Caki2 (cell line): ENCODE measurements around the gene RUFY1. TPM values are rescaled to one million over a fixed set of nuclear protein-coding genes. Genes with fewer than 3 reads are reported as not detected.

Experiments used
- DNase-seq: peaks from one replicate; pipeline ENCODE4 v3.0.0-alpha.2; 2015; ENCODE audit warnings: low read depth
- in situ Hi-C: cut with HindIII; loops from 2 replicates; pipeline ENCODE4 v1.10.0; 2016; ENCODE audit warnings: low sequenced_read_pairs, low pct_unique_long_range_greater_than_20kb, mixed read lengths
- total RNA-seq: library from RNA; depleted of rRNA; stranded (reverse); fragments of >200 nt; shearing (Covaris generic); gene quantifications from 2 replicates; pipeline ENCODE4 v1.2.3, GENCODE V29; 2014; ENCODE audit warnings: low replicate concordance

The RUFY1 gene
- total RNA-seq, 1 experiment from 2014 or later = 31.7 TPM

DNA sequence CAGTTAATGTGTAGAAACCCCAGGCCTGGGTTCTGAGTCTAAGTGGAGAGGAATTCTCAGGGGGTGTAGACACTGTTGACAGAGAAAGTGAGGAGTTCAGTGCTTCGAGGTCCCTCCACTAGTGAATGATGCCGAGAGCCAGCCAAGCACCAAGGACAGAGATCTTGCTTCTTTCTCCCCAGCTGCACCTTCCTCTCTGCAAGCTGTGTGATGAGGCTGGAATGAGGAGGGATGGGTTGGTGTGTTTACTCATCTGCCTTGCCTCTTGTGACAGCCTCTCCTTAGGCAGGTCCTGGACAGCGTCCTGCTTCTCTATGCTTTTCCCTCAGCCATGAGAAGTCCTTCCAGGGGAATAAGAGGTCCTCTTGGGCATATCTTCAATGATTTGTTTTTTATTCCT is 37.8 kb downstream of the RUFY1 start:
- in situ Hi-C loops = no loop called here
- no peak for DNase-seq

DNA sequence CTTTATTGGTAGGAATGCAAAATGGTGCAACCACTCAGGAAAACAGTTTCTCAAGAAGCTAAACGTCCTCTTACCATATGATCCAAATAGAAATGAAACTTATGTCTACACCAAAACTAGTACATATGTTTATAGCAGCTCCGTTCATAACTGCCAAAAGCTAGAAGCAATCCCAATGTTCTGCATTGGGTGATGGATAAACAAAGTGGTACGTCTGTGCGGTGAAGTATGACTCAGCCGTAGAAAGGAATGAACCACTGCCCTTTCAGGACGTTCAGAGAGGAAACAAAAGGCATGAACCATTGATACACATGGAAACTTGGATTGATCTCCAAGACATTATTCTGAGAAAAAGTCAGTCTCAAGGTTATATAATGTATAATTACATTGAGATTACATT is 45.6 kb downstream of the RUFY1 start:
- in situ Hi-C loops = no loop called here
- DNase-seq = no peak

DNA sequence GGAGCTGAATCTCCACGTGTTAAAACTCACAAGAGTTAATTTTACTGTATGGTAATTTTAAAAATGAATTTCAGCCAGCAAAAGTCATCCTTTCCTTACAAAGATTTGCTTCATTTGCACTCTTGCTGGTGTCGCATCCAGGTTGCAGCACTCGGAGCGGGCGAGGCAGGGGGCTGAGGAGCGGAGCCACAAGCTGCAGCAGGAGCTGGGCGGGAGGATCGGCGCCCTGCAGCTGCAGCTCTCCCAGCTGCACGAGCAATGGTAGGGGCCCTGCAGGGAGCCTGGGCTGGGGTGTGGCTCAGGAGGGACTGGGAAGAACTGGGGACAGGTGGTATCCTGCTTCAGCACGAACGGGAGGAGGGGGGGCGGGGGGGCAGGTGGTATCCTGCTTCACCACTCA is 46.1 kb downstream of the RUFY1 start:
- in situ Hi-C loops = no loop called here
- no peak for DNase-seq

DNA sequence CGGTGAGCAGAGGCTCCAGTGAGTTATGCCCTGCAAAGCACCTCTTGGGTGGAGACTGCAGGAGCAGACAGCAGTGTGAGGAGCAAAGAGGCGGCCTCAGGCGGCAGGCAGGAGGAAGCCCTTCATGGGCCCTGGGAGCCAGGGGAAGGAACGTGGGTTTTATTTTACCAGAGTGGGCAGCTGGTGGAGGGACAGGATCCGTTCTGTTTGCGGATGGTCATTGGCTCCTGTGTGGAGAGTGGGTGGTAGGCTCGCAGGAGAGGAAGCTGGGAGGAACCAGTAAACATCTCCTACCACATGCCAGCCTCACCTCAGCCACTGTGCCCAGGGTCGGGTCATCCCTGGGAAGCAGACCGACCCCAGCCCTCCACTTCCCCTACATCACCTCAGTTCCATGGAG is 48.7 kb downstream of the RUFY1 start:
- in situ Hi-C loops = no loop called here
- DNase-seq = no peak

DNA sequence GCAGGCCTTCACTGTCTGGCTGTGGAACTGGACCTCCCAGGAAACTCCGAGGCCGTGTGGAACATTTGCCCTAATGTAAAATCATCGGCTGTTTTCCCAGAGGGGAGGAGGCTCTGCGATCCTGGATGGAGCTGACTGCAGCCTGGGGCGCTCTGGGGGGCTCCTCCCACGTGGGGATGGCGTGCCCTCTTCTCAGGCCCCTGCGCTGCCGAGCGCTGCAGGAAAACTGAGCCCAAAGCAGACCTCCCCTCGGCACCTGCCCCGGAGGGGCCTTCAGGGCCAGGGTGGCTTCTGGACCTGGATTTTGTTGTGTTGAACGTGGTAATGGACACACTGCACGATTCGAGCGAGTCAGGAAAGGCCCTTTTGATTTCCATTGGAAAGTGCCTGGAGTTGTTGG is 49.2 kb downstream of the RUFY1 start:
- no peak for DNase-seq
- in situ Hi-C loops = no loop called here

DNA sequence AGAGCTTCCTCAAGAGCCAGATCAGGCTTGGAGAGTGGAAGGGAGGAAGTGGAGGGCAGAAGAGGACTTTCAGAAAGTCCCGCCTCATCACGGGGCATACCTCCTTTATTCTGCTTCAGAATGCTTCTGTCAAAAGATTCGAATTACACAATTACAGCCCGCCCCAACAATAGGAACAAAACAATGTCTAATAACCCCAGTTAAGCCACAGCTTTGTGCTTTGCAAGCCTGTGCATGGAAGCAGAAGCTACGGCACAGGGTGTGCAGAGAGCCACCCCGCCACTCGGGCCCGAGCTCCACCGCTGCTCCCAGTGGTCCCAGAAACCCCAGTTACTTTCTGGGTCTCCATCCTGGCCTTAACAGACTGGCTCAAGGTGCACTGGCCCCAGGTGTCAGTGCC is 49.6 kb downstream of the RUFY1 start:
- DNase-seq = no peak
- in situ Hi-C loops = no loop called here

DNA sequence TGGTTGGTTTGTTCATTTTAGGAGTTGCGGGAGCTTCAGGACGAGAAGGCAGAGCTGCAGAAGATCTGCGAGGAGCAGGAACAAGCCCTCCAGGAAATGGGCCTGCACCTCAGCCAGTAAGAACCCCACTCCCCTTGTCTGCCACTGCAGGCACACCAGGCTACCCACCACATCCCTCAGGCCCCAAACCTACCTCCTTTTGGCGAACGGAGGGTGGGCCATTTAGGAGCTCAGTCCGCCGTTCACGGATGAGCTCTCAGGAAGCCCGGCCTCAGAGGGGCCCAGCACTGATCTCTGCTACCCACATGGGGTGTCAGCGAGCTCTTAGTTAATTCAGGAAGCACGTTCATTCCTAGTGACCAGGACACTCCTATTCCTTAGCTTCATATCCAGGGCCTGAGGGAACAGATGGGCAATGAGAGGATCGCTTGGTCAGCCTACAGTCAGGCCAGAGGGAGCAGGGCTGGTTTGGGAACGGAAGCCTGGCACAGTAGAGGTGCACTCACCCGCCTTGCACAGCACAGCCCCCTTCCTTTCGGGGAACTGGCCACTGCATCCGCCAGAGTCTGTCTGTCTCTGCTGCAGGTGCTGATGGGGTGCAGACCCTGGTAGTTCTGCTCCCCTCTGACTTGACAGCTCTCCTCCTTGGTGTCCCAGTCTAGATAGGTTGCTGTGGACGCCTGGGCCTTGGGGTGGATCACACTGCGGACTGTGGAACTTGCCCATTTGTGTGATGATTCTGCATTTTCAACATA is 51.7 kb downstream of the RUFY1 start:
- no peak for DNase-seq
- in situ Hi-C loops = no loop called here

DNA sequence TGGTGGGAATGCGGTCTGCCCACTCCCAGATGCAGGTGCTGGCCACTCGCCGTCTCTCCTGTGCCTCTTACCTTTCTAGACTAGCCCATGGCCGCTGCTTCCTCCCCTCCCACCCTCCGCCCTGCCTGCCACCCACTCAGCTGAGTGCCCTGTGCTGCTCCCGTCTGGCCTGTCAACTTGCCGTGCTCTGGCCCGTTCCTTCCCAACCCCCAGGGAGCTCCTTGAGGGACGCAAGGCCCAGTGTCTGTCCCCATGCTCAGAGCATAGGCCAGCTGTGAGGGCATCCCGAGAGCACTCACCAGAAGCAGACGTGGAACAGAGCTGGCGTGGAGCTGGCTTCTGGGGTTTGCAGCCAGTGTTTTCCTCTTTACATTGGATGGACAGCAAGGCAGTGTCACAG is 53.0 kb downstream of the RUFY1 start:
- in situ Hi-C loops = no loop called here
- DNase-seq = no peak

DNA sequence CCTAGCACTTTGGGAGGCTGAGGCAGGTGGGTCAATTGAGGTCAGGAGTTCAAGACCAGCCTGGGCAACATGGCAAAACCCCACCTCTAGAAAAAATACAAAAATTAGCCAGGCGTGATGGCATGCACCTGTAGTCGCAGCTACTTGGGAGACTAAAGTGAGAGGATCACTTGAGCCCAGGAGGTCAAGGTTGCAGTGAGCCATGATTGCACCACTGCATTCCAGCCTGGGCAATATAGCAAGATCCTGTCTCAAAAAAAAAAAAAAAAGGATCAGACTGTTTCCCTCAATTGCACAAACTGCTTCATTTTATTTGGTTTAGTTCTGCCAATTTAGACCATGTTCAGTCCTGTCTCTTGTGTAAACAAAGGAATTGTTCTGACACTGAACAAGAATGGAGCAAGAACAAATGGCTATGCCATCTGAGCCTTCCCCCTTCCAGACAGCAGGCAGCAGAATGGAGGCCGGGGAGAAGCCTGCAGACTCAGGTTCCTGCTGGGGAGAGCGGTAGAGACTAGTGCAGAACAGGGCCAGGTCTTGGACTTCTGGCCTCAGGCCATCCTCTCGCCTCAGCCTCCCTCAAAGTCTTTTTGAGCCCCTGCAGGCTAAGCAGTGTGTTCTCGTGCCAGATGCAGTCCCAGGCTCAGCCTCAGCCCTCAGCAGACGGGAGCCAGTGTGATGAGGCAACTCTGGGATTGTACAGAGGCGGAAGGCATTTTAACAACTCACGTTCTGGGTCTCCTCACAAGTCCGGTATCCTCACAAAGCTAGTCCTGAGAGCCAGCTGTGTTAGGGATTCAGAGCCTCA is 54.9 kb downstream of the RUFY1 start:
- in situ Hi-C loops = no loop called here

DNA sequence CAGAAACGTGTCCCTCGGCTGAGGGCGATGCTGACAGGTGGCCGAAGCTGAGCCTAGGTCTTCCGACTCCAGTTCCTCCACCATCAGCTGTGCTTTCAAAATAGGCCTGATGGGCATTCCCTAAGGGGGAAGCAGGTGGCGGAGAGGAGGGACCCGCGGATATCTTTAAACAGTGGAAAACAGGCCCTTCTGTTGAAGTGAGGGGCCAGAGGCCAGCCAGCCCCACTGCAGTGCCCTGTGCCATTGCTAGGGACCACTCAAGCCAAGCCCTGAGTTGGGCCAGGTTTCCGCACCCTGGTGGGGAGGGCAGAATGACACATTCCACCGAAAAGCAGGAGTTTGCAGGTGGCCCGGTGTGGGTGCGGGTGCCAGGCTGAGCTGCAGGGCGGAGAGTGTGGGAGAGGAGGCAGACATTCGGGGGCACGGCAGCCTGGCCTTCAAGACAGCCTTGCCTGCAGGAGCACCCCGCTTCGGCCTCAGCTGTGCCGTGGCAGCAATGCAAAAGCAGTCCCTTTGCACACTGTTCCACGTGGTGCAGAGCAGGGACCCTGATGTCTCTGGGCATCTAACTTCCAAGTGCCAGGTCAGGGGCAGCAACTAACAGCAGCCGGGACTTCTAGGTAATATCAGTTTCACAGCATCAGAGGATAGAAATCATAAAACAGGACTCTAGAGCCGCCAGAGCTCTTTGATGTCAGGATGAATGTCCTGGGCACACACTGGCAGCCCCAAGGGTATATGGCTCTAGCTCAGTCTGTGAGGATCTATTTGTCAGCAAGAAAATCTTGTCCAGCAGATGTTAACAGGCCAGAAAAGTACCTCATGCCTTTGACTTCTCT is 55.9 kb downstream of the RUFY1 start:
- no peak for DNase-seq
- in situ Hi-C loops = no loop called here

More for the DNA sequence above, 54.9 kb downstream of the RUFY1 start:
- no peak for DNase-seq

DNA sequence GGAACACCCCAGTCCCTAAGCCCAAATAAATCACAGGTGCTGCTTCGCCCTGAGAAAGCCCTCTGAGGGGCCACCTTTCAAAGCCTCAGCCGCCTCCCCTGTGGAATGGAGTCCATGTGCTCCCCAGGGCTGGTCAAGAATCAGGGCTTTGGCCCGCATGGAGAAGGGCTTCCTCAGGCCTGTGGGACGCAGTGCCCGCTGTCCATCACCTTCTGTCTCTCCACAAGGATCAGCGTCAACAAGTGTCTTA is 56.5 kb downstream of the RUFY1 start:
- no peak for DNase-seq
- in situ Hi-C loops = no loop called here

DNA sequence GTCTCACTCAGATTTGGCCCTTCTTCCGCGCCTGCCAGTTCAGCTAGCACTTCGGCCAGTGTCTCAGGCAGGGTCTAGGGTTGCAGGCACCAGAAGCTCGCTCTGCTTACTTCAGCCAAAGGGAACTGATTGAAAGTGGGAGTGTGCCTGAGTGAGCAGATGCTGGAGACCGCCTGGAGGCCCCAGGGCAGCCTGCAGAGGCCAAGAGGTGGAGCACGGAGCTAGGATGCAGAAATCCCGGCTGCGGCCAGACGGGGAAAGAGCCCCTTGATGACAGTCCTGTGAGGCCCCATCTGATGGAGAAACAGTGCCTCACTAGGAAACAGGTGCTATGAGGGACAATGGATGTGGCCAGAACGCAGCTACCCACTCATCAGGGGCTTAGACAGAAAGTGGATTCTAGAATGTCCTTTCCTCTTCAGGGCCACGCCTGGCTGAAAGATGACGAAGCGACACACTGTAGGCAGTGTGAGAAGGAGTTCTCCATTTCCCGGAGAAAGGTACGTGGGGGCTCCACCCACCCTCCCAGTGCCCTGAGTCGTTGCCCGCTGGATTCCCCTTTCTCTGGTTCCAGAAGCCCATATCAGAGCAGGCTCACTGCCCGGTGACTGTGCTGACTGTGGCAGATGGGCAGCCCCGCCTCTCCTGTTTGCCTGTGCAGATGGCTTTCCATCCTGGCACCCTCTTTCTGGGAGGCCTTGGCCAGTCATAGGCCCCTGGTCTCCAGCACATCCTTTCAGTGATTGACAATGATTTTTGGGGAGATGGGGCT is 57.0 kb downstream of the RUFY1 start:
- in situ Hi-C loops = no loop called here

DNA sequence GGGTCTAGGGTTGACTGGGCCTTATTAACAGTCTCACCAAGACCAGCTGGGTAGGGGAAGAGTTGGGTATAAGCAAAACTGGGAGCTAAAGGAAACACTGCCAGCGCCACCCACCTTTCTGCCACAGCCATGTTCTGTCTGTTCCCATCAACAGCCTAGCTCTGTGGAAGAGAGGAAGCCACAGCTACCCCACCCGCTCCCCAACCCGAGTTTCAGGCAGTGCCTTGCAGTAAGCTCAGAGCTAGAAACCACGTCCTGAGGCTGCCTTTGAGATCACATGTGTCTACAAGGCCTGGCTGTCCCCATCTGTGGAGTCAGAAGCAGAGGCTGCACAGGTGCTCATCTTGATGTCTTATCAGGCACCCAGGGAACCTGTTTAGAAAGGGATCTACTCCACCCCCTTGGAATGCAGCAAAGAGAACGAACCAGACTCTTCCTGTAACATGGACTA is 57.8 kb downstream of the RUFY1 start:
- in situ Hi-C loops = no loop called here
- DNase-seq = no peak

More for the DNA sequence above, 57.0 kb downstream of the RUFY1 start:
- DNase-seq = no peak

DNA sequence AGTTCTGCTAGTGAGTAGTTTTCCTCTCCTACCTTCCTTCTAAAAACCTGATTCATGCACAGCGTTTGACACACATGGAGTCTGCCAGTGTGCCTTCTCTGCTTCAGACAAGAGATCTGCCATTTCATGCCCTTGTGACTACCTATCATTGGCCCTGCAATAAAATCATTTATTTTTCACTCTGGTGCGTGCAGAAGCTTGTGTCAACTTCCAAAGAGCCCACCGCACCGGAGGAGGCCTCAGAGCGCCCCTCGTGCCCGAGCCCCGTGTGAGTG is 59.4 kb downstream of the RUFY1 start:
- in situ Hi-C loops = no loop called here
- no peak for DNase-seq

DNA sequence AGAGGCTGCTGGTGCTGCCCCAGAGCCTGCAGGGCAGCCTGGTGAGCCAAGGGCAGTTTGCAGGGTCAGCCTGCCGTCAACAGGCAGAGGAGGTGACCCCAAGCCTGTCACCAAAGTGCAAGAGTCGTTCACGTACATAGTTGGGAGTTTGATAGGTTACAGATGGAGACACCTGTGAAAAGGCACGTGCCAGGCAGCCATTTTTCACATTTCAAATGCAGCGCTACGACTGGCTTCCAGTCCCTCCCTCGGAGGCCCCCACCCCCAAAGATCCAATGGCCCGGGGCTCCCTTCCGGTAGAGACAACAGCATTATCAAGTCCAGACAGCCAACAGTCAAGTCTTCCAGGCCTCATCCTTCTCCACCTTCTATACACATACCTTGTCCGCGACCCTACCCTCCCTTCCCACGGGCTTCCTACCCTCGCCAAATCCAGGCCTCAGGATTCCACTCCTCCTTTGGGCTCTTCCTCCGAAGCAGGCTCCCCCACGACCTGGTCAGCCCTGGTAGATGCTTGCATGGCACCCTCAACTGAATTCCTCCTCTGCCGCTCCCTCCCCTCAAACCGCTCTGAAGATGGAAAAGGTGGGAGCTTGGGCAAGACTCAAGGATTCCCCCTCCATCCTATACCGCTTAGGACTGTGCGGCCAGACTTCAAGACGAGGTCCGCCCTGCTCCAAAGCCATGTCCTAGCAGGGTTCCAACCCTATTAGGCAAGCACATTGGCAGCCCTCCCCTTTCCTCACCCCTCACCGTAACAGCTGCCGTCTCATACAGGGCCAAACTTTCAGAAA is 60.0 kb downstream of the RUFY1 start:
- no peak for DNase-seq
- in situ Hi-C loops = no loop called here

DNA sequence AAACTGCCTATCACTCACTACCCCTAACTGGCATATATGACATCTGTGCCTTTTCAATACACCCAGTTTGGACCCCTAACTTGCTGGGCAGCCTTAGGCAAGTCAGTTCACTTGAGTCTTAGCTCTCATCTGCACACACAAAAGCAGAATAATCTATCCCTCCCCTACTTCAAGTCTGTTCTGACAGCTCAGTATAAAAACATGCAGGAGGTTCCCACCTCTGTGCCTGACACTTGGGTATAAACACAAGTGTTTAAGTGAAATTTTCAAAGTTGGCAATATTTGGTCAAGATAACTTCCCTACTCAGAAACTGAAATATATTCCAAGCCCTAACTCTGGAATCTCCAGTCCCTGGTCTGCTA is 60.5 kb downstream of the RUFY1 start:
- DNase-seq = no peak
- in situ Hi-C loops = no loop called here

DNA sequence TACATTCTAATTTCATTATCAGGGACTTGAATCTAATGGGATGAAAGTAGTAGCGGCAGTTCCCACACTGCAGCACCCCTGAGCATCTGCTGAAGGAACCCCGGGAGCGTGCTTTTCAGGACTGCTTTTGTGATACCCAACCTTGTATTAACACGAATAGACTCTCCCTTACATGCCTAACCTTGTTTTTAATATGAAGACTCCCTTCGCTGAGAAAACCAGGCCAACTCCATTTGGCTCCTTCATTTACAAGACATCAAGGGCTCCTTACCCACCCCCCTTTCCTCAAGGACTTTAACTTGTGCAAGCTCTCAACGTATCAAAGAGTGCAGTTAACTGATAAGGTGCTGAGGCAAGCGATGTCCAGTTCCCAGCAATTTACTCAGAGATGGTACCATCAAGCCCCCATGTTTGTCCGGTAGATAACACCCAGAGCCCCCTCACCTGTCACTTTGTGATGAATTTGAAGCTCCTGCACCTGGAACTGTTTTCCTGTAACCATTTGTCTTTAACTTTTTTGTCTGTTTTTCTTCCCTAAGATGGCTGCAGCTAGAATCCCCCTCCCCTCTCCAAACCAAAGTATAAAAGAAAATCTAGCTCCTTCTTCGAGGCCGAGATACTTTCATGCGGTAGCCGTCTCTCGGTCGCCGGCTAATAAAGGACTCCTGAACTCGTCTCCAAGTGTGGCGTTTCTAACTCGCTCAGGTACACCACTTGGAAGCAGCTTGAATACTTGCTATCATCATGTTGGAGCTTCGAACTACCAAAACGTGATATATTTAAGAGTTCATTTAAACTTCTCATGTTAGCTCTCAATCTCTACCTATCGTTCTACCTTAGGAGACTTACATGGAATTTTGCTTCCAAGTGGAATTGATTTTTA is 62.5 kb downstream of the RUFY1 start:
- no peak for DNase-seq
- in situ Hi-C loops = no loop called here
